Neural progenitor cell (in vitro differentiated cells): ENCODE measurements around the gene NSFL1C. TPM values are rescaled to one million over a fixed set of nuclear protein-coding genes. Genes with fewer than 3 reads are reported as not detected.
"Not testable (repeated sequence)": the region's sequence is repeated elsewhere in the genome, so short reads cannot be mapped to it uniquely, and the experiment has no call there.

Experiments used
- DNase-seq: peaks from one replicate; pipeline ENCODE4 v3.0.0-alpha.2; 2016; ENCODE audit warnings: low spot score
- H2AFZ ChIP-seq: fragments of 200-600 bp; sonication (generic); replicated peaks from 2 replicates; pipeline ENCODE4 v1.6.1; 2016; ENCODE audit warnings: antibody characterized with exemption
- H3F3A ChIP-seq: fragments of 200-600 bp; sonication (generic); 2 replicates; pipeline ENCODE4 v1.6.1; 2016; ENCODE audit warnings: antibody characterized with exemption, low read depth
- H3K27ac ChIP-seq: fragments of 200-600 bp; sonication (generic); 2 replicates; pipeline ENCODE4 v1.5.1; 2016; ENCODE audit warnings: mild to moderate bottlenecking
- H3K27me3 ChIP-seq: fragments of 200-600 bp; sonication (generic); 2 replicates; pipeline ENCODE4 v1.6.1; 2016; ENCODE audit warnings: mild to moderate bottlenecking, moderate library complexity
- H3K36me3 ChIP-seq: fragments of 200-600 bp; sonication (generic); 2 replicates; pipeline ENCODE4 v1.5.1; 2016
- H3K4me1 ChIP-seq: fragments of 200-600 bp; sonication (generic); 2 replicates; pipeline ENCODE4 v1.6.1; 2016; ENCODE audit warnings: mixed run types
- H3K4me2 ChIP-seq: fragments of 200-600 bp; sonication (generic); 2 replicates; pipeline ENCODE4 v1.6.1; 2016
- H3K4me3 ChIP-seq: fragments of 200-600 bp; sonication (generic); 2 replicates; pipeline ENCODE4 v1.5.1; 2016
- H3K79me2 ChIP-seq: fragments of 200-600 bp; sonication (generic); 2 replicates; pipeline ENCODE4 v1.6.1; 2016; ENCODE audit warnings: low read depth
- H3K9ac ChIP-seq: fragments of 200-600 bp; sonication (generic); 2 replicates; pipeline ENCODE4 v1.6.1; 2016
- H3K9me3 ChIP-seq: fragments of 200-600 bp; sonication (generic); 2 replicates; pipeline ENCODE4 v1.5.1; 2016; ENCODE audit warnings: low read depth
- H4K20me1 ChIP-seq: fragments of 200-600 bp; sonication (generic); 2 replicates; pipeline ENCODE4 v1.6.1; 2016; ENCODE audit warnings: low read depth
- H3K27ac Mint-ChIP-seq: 3 replicates; pipeline ENCODE4 v1.8.0; 2021; ENCODE audit warnings: mixed read lengths
- H3K27me3 Mint-ChIP-seq: 2 replicates; pipeline ENCODE4 v1.8.0; 2022; ENCODE audit warnings: low read depth, mild to moderate bottlenecking, inconsistent platforms, moderate library complexity, mixed read lengths; ENCODE audit not compliant: insufficient read depth
- H3K36me3 Mint-ChIP-seq: 3 replicates; pipeline ENCODE4 v1.8.0; 2021; ENCODE audit warnings: mixed read lengths
- H3K4me1 Mint-ChIP-seq: 3 replicates; pipeline ENCODE4 v1.8.0; 2021; ENCODE audit warnings: mixed read lengths
- H3K4me3 Mint-ChIP-seq: 3 replicates; pipeline ENCODE4 v1.8.0; 2021; ENCODE audit warnings: mild to moderate bottlenecking, moderate library complexity, mixed read lengths
- H3K9me3 Mint-ChIP-seq: 3 replicates; pipeline ENCODE4 v1.8.0; 2020; ENCODE audit warnings: mixed read lengths
- CTCF ChIP-seq: fragments of 200-600 bp; sonication (generic); IDR thresholded peaks from 2 replicates; pipeline ENCODE4 v1.5.1; 2017; ENCODE audit warnings: antibody characterized with exemption, mild to moderate bottlenecking
- EZH2 ChIP-seq: fragments of 200-600 bp; sonication (generic); IDR thresholded peaks from 2 replicates; pipeline ENCODE4 v1.6.1; 2017; ENCODE audit warnings: antibody characterized with exemption, mild to moderate bottlenecking, moderate library complexity
- EZH2phosphoT487 ChIP-seq: fragments of 200-600 bp; sonication (generic); IDR thresholded peaks from 2 replicates; pipeline ENCODE4 v1.6.1; 2017; ENCODE audit warnings: antibody characterized with exemption
- total RNA-seq: library from RNA; depleted of rRNA; stranded (reverse); fragments of >200 nt; gene quantifications from 2 replicates; pipeline ENCODE4 v1.2.3, GENCODE V29; 2015; ENCODE audit warnings: low replicate concordance

The NSFL1C gene
- total RNA-seq, 1 donor from 2014 or later = 30.5 TPM

DNA sequence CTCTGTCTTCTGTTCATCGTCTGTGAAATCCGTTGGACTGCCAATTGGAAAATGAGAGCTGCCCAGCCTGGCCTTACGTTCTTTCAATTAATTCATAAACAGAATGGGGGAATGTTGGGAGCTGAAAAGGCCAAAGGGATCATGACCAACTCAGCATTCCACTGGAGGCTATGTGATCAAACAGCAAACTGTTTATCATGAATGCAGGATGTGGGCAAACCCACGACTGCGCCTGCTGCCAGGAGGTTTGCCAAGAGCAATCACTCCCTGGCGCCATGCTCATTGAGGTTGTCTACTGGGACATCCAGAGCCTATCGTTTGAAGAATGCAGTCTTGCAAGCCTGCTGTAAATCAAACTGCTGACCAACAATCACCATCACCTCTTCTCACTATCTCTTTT is 64.5 kb downstream of the NSFL1C start:
- Histone ChIP-seq H2AFZ (no peak overlapping the region), H3K9ac (no peak overlapping the region), H3K27me3 (peaks cover 31% of the 10 kb centered on the region), H3K4me2 (no peak overlapping the region), H3K4me3 (no peak overlapping the region), H3F3A (no peaks in the 10 kb centered on the region), H3K79me2 (no peaks in the 10 kb centered on the region), H3K4me1 (no peaks in the 10 kb centered on the region), H3K9me3 (no peaks in the 10 kb centered on the region), H3K27ac (no peak overlapping the region), H4K20me1 (no peaks in the 10 kb centered on the region), H3K36me3 (no peaks in the 10 kb centered on the region)
- Mint-ChIP-seq H3K36me3 (no peaks in the 10 kb centered on the region), H3K27ac (no peak overlapping the region), H3K4me3 (no peak overlapping the region), H3K9me3 (no peaks in the 10 kb centered on the region), H3K27me3 (no peaks in the 10 kb centered on the region), H3K4me1 (peaks cover 4% of the 10 kb centered on the region)
- TF ChIP-seq EZH2phosphoT487 = no peak
- TF ChIP-seq CTCF = no peak
- TF ChIP-seq EZH2 = no peak
- no peak for DNase-seq

- H3K4me2 ChIP-seq = no peak overlapping the region
- Mint-ChIP-seq H3K27me3 (no peaks in the 10 kb centered on the region), H3K4me1 (peaks cover 4% of the 10 kb centered on the region), H3K36me3 (no peaks in the 10 kb centered on the region), H3K27ac (no peak overlapping the region), H3K4me3 (no peak overlapping the region), H3K9me3 (no peaks in the 10 kb centered on the region)
- TF ChIP-seq EZH2 (no peak), EZH2phosphoT487 (no peak), CTCF (no peak)
- no peak overlapping the region for H2AFZ ChIP-seq
- peaks cover 38% of the 10 kb centered on the region for H3K27me3 ChIP-seq
- no peaks in the 10 kb centered on the region for H3F3A ChIP-seq
- H3K4me1 ChIP-seq = no peaks in the 10 kb centered on the region
- H3K9me3 ChIP-seq = no peaks in the 10 kb centered on the region
- H3K27ac ChIP-seq = no peak overlapping the region
- H3K79me2 ChIP-seq = no peaks in the 10 kb centered on the region
- no peaks in the 10 kb centered on the region for H3K36me3 ChIP-seq
- no peaks in the 10 kb centered on the region for H4K20me1 ChIP-seq
- H3K9ac ChIP-seq = no peak overlapping the region
- H3K4me3 ChIP-seq = no peak overlapping the region
- DNase-seq = no peak
These were observed 65.2 kb downstream of the NSFL1C start for GRCh38 chr20:1401451-1401907.

DNA sequence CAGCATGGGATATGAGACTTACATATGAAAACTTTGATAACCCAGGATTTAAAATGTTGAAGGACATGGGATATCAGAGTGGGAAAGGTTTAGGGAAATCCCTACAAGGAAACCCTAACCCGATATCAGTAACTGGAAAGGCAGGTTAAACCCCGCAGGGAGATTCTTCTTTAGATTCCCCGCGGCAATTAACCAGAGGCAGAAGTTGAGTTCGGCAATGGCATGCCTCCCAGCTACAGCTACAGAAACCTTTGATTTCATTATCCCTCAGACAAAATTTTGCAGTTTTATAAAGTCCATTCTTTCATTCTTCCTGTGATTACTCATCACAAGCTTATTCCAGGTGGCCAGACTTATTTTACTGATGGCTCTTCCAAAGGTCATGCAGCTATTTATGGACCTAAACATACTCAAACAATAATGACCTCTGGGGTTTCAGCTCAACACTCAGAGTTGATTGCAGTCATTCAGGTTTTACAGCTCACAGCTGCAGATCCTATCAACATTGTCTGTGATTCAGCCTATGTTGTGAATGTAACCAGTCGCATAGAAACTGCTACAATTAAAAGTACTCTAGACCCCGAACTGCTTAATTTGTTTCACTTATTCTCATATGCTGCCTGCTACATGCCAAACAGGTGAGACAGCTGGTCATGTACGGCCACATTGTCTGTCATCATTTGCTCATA is 66.8 kb downstream of the NSFL1C start:
- not testable (repeated sequence) for DNase-seq, H3K4me2 ChIP-seq, H3K9ac ChIP-seq, H3K27me3 Mint-ChIP-seq, H4K20me1 ChIP-seq, H3K9me3 ChIP-seq, H3K27ac ChIP-seq, H3K4me3 Mint-ChIP-seq, H3K36me3 Mint-ChIP-seq, H3K27ac Mint-ChIP-seq, H3K4me1 Mint-ChIP-seq, H3K4me1 ChIP-seq, H3K4me3 ChIP-seq, H3K9me3 Mint-ChIP-seq, H3K79me2 ChIP-seq, H3K36me3 ChIP-seq, H3F3A ChIP-seq, H2AFZ ChIP-seq
- H3K27me3 ChIP-seq = peaks cover 54% of the 10 kb centered on the region

- not testable (repeated sequence) for H3K9me3 Mint-ChIP-seq, H3K27me3 Mint-ChIP-seq, H3K9ac ChIP-seq
These were observed 68.5 kb downstream of the NSFL1C start for GRCh38 chr20:1398185-1398584.

More at GRCh38 chr20:1398185-1398584, 68.5 kb downstream of the NSFL1C start:
- H4K20me1 ChIP-seq, H3K36me3 Mint-ChIP-seq, H3K9me3 ChIP-seq, H3F3A ChIP-seq, H3K79me2 ChIP-seq, H3K4me3 Mint-ChIP-seq, H3K4me1 Mint-ChIP-seq, DNase-seq, H3K4me3 ChIP-seq, H3K27ac Mint-ChIP-seq, H3K4me1 ChIP-seq, H3K36me3 ChIP-seq, H3K27ac ChIP-seq, H3K4me2 ChIP-seq: not testable (repeated sequence)
- H2AFZ ChIP-seq = peak overlapping the region; percentile 50
- peaks cover 67% of the 10 kb centered on the region for H3K27me3 ChIP-seq
